Psoas muscle (tissue), 8 donors: ENCODE results near the gene CXCR4. TPM values are rescaled to one million over a fixed set of nuclear protein-coding genes. Genes with fewer than 3 reads are reported as not detected.

Experiments
- ATAC-seq, 4 donors: fragments of 200-7000 bp; cut with Tn5 transposase; one replicate each; pipeline ENCODE4 v1.9.1; 2020; ENCODE audit warnings: moderate library complexity in 3 of 4, mild to moderate bottlenecking in 2 of 4
- DNase-seq, 2 donors: peaks; one replicate each; pipeline ENCODE4 v3.0.0-alpha.2; 2020
- H3K27ac ChIP-seq: fragments of 200-600 bp; one replicate; pipeline ENCODE4 v1.8.0; 2022
- H3K27me3 ChIP-seq, 3 donors: fragments of 200-600 bp in 1 of 3; one replicate each; pipeline versions ENCODE4 v1.6.1 to v1.8.0; 2013 to 2022; ENCODE audit warnings: low read length in 2 of 3, mild to moderate bottlenecking in 2 of 3, moderate library complexity in 1 of 3; ENCODE audit not compliant: insufficient read depth in 3 of 3
- H3K36me3 ChIP-seq, 2 donors: fragments of 200-600 bp in 1 of 2; one replicate each; pipeline versions ENCODE4 v1.6.1 to v1.8.0; 2013 to 2022; ENCODE audit warnings: low read depth in 1 of 2, mild to moderate bottlenecking in 1 of 2, moderate library complexity in 1 of 2; ENCODE audit not compliant: insufficient read depth in 1 of 2
- H3K4me1 ChIP-seq: fragments of 200-600 bp; one replicate; pipeline ENCODE4 v1.8.0; 2022
- H3K4me3 ChIP-seq: fragments of 200-600 bp; one replicate; pipeline ENCODE4 v1.8.0; 2022; ENCODE audit warnings: mild to moderate bottlenecking
- H3K9me3 ChIP-seq: fragments of 200-600 bp; one replicate; pipeline ENCODE4 v1.8.0; 2022
- CTCF ChIP-seq: fragments of 200-600 bp; IDR thresholded peaks from one replicate; pipeline ENCODE4 v1.8.0; 2022; ENCODE audit warnings: antibody characterized with exemption
- WGBS, 3 donors: extraction: QIAGEN DNeasy Blood & Tissue Kit; methylation state at CpG; one replicate each; pipeline versions ENCODE4 v1.1.6 to v1.1.7; 2013; 5-methylcytosine and 5-hydroxymethylcytosine counted together
- intact Hi-C, 2 donors: fragments of 100-400 bp; cut with DNase I; formaldehyde crosslinking; loops; one replicate each; pipeline versions ENCODE4 v1.11.0 to v1.14.2; 2022
- polyA plus RNA-seq, 3 donors: library from polyadenylated mRNA; stranded (reverse); fragments of 200-250 nt; gene quantifications; one replicate each; pipeline ENCODE4 v1.2.3, GENCODE V29; 2013
- total RNA-seq, 4 donors: library from RNA; stranded (reverse); fragmentation: NEBNext Ultra II Directional in 2 of 4; extraction: Animal tissue kit (Norgen Biotek cat#: 25700) in 2 of 4; gene quantifications; one replicate each; pipeline versions ENCODE4 v1.2.1 to v1.2.4, GENCODE V29; 2021 to 2023
- donor health status: healthy with polysubstance abuse.
- donor health status: DM: no; HTN: no; CAD: no; lungs with moderate emphysema.
- donor health status: Bipolar disorder and iron deficiency.
- donor health status: healthy.
- donor health status: DM: yes; HTN: yes; CAD: no.
- donor health status: DM: no; HTN: no; CAD: no.
- donor health status: DM: no; HTN: no; CAD: no.
- donor health status: DM: yes; HTN: yes; CAD: no.

Gene CXCR4
- total and polyA plus RNA-seq, 7 donors, result 1.8 to 9.1 (median 3.0) TPM

GRCh38 chr2:136133586-136133985 lies 15.6 kb upstream of the CXCR4 start:
- intact Hi-C loops, result loop anchor here in 1 of 2 donors (2.0 kb wide), 1 partner anchor 73 kb away; no protein-coding TSS in a partner anchor
- no peak for DNase-seq

GRCh38 chr2:136133176-136133575 lies 15.2 kb upstream of the CXCR4 start:
- DNase-seq, result no peak
- H3K27ac ChIP-seq, result no peak overlapping the region

More at GRCh38 chr2:136133586-136133985, 15.6 kb upstream of the CXCR4 start:
- no peak for TF ChIP-seq CTCF
- no peaks in the 10 kb centered on the region for H3K4me1 ChIP-seq
- H3K27me3 ChIP-seq, result no peaks in the 10 kb centered on the region
- H3K4me3 ChIP-seq, result no peak overlapping the region
- no peaks in the 10 kb centered on the region for H3K36me3 ChIP-seq
- no peak for ATAC-seq
- WGBS, 3 donors, result 97 to 98% (median 97%) methylated on average over 5 of the region's 5 CpGs
- no peaks in the 10 kb centered on the region for H3K9me3 ChIP-seq
- no peak overlapping the region for H3K27ac ChIP-seq

GRCh38 chr2:136132825-136133155 lies 14.8 kb upstream of the CXCR4 start:
- Histone ChIP-seq H3K36me3 (no peaks in the 10 kb centered on the region), H3K27ac (no peak overlapping the region), H3K27me3 (no peaks in the 10 kb centered on the region), H3K4me1 (no peaks in the 10 kb centered on the region), H3K9me3 (no peaks in the 10 kb centered on the region), H3K4me3 (no peak overlapping the region)
- intact Hi-C loops, result loop anchor here in 1 of 2 donors (2.0 kb wide), 1 partner anchor 74 kb away; no protein-coding TSS in a partner anchor
- no peak for DNase-seq
- TF ChIP-seq CTCF, result no peak
- ATAC-seq, result no peak

More at GRCh38 chr2:136133176-136133575, 15.2 kb upstream of the CXCR4 start:
- Histone ChIP-seq H3K27me3 (no peaks in the 10 kb centered on the region), H3K9me3 (no peaks in the 10 kb centered on the region), H3K4me1 (no peaks in the 10 kb centered on the region), H3K4me3 (no peak overlapping the region), H3K36me3 (no peaks in the 10 kb centered on the region)
- intact Hi-C loops, result loop anchor here in 1 of 2 donors (2.0 kb wide), 1 partner anchor 74 kb away; no protein-coding TSS in a partner anchor
- TF ChIP-seq CTCF, result no peak
- WGBS, 3 donors, result 91 to 100% (median 95%) methylated on average over 1 of the region's 1 CpG
- ATAC-seq, result no peak

- TF ChIP-seq CTCF, result no peak
- Histone ChIP-seq H3K27me3 (no peaks in the 10 kb centered on the region), H3K4me3 (no peak overlapping the region), H3K9me3 (no peaks in the 10 kb centered on the region), H3K27ac (no peak overlapping the region), H3K36me3 (no peaks in the 10 kb centered on the region), H3K4me1 (no peaks in the 10 kb centered on the region)
- DNase-seq (no peak), ATAC-seq (no peak)
- WGBS, 3 donors, result 78 to 82% (median 78%) methylated on average over 16 of the region's 16 CpGs
- intact Hi-C loops, result loop anchor here in 1 of 2 donors (2.0 kb wide), 1 partner anchor 75 kb away; no protein-coding TSS in a partner anchor
These were observed 14.2 kb upstream of the CXCR4 start for GRCh38 chr2:136131961-136132824.
